ENCODE data around the gene HDHD2. TPM values are rescaled to one million over a fixed set of nuclear protein-coding genes. Genes with fewer than 3 reads are reported as not detected.

The HDHD2 gene
- total RNA-seq, 1 donor from 2014 or later = 85.0 TPM

GRCh38 chr18:47063096-47063495, 87.2 kb downstream of the HDHD2 start:
- H3K27ac ChIP-seq = no peak overlapping the region

GRCh38 chr18:47062471-47062870, 87.8 kb downstream of the HDHD2 start:
- no peaks in the 10 kb centered on the region for H3K27me3 ChIP-seq
- Mint-ChIP-seq H3K27me3 (ENCODE audit: insufficient read depth, low read depth) (no peaks in the 10 kb centered on the region), H3K4me1 (no peaks in the 10 kb centered on the region), H3K27ac (no peak overlapping the region), H3K9me3 (no peaks in the 10 kb centered on the region), H3K4me3 (no peak overlapping the region), H3K36me3 (no peaks in the 10 kb centered on the region)
- no peak for DNase-seq (ENCODE audit: low spot score)
- H3K4me2 ChIP-seq = no peak overlapping the region
- TF ChIP-seq EZH2phosphoT487 (IDR thresholded peaks at IDR 0.05) (no peak), CTCF (IDR thresholded peaks at IDR 0.05) (no peak)
- H3K36me3 ChIP-seq = no peaks in the 10 kb centered on the region
- no peak overlapping the region for H3K9ac ChIP-seq
- no peaks in the 10 kb centered on the region for H3F3A ChIP-seq (ENCODE audit: low read depth)
- no peaks in the 10 kb centered on the region for H3K9me3 ChIP-seq (ENCODE audit: low read depth)
- no peak overlapping the region for H2AFZ ChIP-seq (replicated peaks)
- peaks cover 10% of the 10 kb centered on the region for H3K4me1 ChIP-seq
- H4K20me1 ChIP-seq (ENCODE audit: low read depth) = no peaks in the 10 kb centered on the region
- no peak overlapping the region for H3K27ac ChIP-seq
- H3K4me3 ChIP-seq = no peak overlapping the region
- no peaks in the 10 kb centered on the region for H3K79me2 ChIP-seq (ENCODE audit: low read depth)

More at GRCh38 chr18:47063096-47063495, 87.2 kb downstream of the HDHD2 start:
- Mint-ChIP-seq H3K27ac (no peak overlapping the region), H3K36me3 (no peaks in the 10 kb centered on the region), H3K27me3 (ENCODE audit: insufficient read depth, low read depth) (no peaks in the 10 kb centered on the region), H3K4me1 (no peaks in the 10 kb centered on the region), H3K9me3 (no peaks in the 10 kb centered on the region), H3K4me3 (no peak overlapping the region)
- no peaks in the 10 kb centered on the region for H3K9me3 ChIP-seq (ENCODE audit: low read depth)
- H2AFZ ChIP-seq (replicated peaks) = no peak overlapping the region
- no peaks in the 10 kb centered on the region for H3K36me3 ChIP-seq
- TF ChIP-seq EZH2 (IDR thresholded peaks at IDR 0.05) (no peak), CTCF (IDR thresholded peaks at IDR 0.05) (no peak), EZH2phosphoT487 (IDR thresholded peaks at IDR 0.05) (no peak)
- DNase-seq (ENCODE audit: low spot score) = no peak
- peaks cover 3% of the 10 kb centered on the region for H3K4me1 ChIP-seq
- H3K4me3 ChIP-seq = no peak overlapping the region
- no peaks in the 10 kb centered on the region for H3K27me3 ChIP-seq
- no peaks in the 10 kb centered on the region for H3F3A ChIP-seq (ENCODE audit: low read depth)
- no peak overlapping the region for H3K9ac ChIP-seq
- H3K79me2 ChIP-seq (ENCODE audit: low read depth) = no peaks in the 10 kb centered on the region
- H4K20me1 ChIP-seq (ENCODE audit: low read depth) = no peaks in the 10 kb centered on the region
- H3K4me2 ChIP-seq = no peak overlapping the region

Small RNAs within 50 kb of the gene (small RNA-seq; reads per million reads assigned to genes)
- not detected for gene AC012254.4

Other genes with a start within 250 kb of the HDHD2 start
- 26.4 and 39.4 TPM in 2 replicates for gene PIAS2, start 233.0 kb downstream of the HDHD2 start, total RNA-seq (ENCODE audit: low replicate concordance)
- 28.6 and 39.9 TPM in 2 replicates for gene KATNAL2, start 232.9 kb downstream of the HDHD2 start, total RNA-seq (ENCODE audit: low replicate concordance)
- gene ELOA2, start 114.9 kb downstream of the HDHD2 start, total RNA-seq (ENCODE audit: low replicate concordance) = not detected in 2 replicates
- gene IER3IP1, start 25.9 kb upstream of the HDHD2 start, total RNA-seq (ENCODE audit: low replicate concordance) = 10.9 and 16.6 TPM in 2 replicates
- not detected in 2 replicates for gene SKOR2, start 101.2 kb upstream of the HDHD2 start, total RNA-seq (ENCODE audit: low replicate concordance)